Thyroid gland (tissue), 4 donors: ENCODE measurements around the gene COL4A4.

ENCODE experiments used
- CTCF ChIP-seq, 6 experiments: fragments of 200-600 bp in 3 of 6; fragments of 450-650 bp in 3 of 6; sonication (generic) in 3 of 6; IDR thresholded peaks; one replicate each; pipeline ENCODE4 v1.5.1; 2016 to 2019; ENCODE audit warnings: antibody characterized with exemption in 6 of 6, mild to moderate bottlenecking in 2 of 6, inconsistent platforms in 1 of 6, moderate library complexity in 1 of 6
- POLR2A ChIP-seq, 2 donors: fragments of 450-650 bp; IDR thresholded peaks; one replicate each; pipeline ENCODE4 v1.6.1; 2017; ENCODE audit warnings: antibody characterized with exemption in 2 of 2, mild to moderate bottlenecking in 2 of 2, moderate library complexity in 1 of 2

- TF ChIP-seq POLR2A (IDR thresholded peaks at IDR 0.05) = no peak
- TF ChIP-seq CTCF (IDR thresholded peaks at IDR 0.05) = no peak
These were observed 150.1 kb downstream of the COL4A4 start for GRCh38 chr2:227013881-227014280.
